Karpas-422 (cell line): ENCODE data around the gene COQ6. TPM values are rescaled to one million over a fixed set of nuclear protein-coding genes. Genes with fewer than 3 reads are reported as not detected.
"Not testable (repeated sequence)": the region's sequence is repeated elsewhere in the genome, so short reads cannot be mapped to it uniquely, and the experiment has no call there.

Source experiments
- DNase-seq: peaks from one replicate; pipeline ENCODE4 v3.0.0-alpha.2; 2015
- H2AFZ ChIP-seq: fragments of 200-600 bp; sonication (generic); 2 replicates; pipeline ENCODE4 v1.6.1; 2014; ENCODE audit warnings: antibody characterized with exemption, low read length, mixed read lengths
- H3K27ac ChIP-seq: fragments of 200-600 bp; sonication (generic); 2 replicates; pipeline ENCODE4 v1.5.1; 2014; ENCODE audit warnings: mild to moderate bottlenecking, low read length, moderate library complexity
- H3K27me3 ChIP-seq: fragments of 200-600 bp; sonication (generic); 2 replicates; pipeline ENCODE4 v1.6.1; 2014; ENCODE audit warnings: low read length, mixed read lengths
- H3K36me3 ChIP-seq: fragments of 200-600 bp; sonication (generic); 2 replicates; pipeline ENCODE4 v1.6.1; 2014; ENCODE audit warnings: low read length, mixed read lengths; ENCODE audit not compliant: insufficient read depth
- H3K4me1 ChIP-seq: fragments of 200-600 bp; sonication (generic); 2 replicates; pipeline ENCODE4 v1.6.1; 2014; ENCODE audit warnings: mild to moderate bottlenecking, low read length, mixed read lengths
- H3K4me2 ChIP-seq: fragments of 200-600 bp; sonication (generic); 2 replicates; pipeline ENCODE4 v1.6.1; 2014; ENCODE audit warnings: low read length, low read depth, mild to moderate bottlenecking; ENCODE audit not compliant: poor library complexity, severe bottlenecking
- H3K4me3 ChIP-seq: fragments of 200-600 bp; sonication (generic); 2 replicates; pipeline ENCODE4 v1.5.1; 2014; ENCODE audit warnings: mild to moderate bottlenecking, antibody characterized with exemption, low read length, mixed read lengths
- H3K79me2 ChIP-seq: fragments of 200-600 bp; sonication (generic); 2 replicates; pipeline ENCODE4 v1.6.1; 2014; ENCODE audit warnings: mild to moderate bottlenecking, low read length, mixed read lengths
- H3K9ac ChIP-seq: fragments of 200-600 bp; sonication (generic); 2 replicates; pipeline ENCODE4 v1.6.0; 2014; ENCODE audit warnings: low read length
- H3K9me2 ChIP-seq: fragments of 200-600 bp; sonication (generic), shearing (Covaris generic); replicated peaks from 2 replicates; pipeline ENCODE4 v1.6.0; 2014; ENCODE audit warnings: mild to moderate bottlenecking, low read length, moderate library complexity; ENCODE audit not compliant: insufficient read depth
- H3K9me3 ChIP-seq: fragments of 300-700, 200-600 bp; sonication (generic); 2 replicates; pipeline ENCODE4 v1.6.1; 2014; ENCODE audit warnings: low read length, mixed read lengths
- H4K20me1 ChIP-seq: fragments of 200-600 bp; sonication (generic); 2 replicates; pipeline ENCODE4 v1.6.1; 2014; ENCODE audit warnings: mild to moderate bottlenecking, antibody characterized with exemption, low read length, low read depth; ENCODE audit not compliant: insufficient read depth
- total RNA-seq: library from RNA; depleted of rRNA; stranded (reverse); fragments of >200 nt; shearing (Covaris generic); gene quantifications from 2 replicates; pipeline ENCODE4 v1.2.3, GENCODE V29; 2014; ENCODE audit warnings: low replicate concordance

COQ6 gene
- total RNA-seq, 1 experiment from 2014 or later = 45.2 TPM

- no peaks in the 10 kb centered on the region for H3K9me3 ChIP-seq
- no peak overlapping the region for H3K27ac ChIP-seq
- H3K27me3 ChIP-seq = no peaks in the 10 kb centered on the region
- H4K20me1 ChIP-seq = no peaks in the 10 kb centered on the region
- H3K4me1 ChIP-seq = no peaks in the 10 kb centered on the region
- H3K4me2 ChIP-seq = no peak overlapping the region
- H2AFZ ChIP-seq = no peak overlapping the region
- no peaks in the 10 kb centered on the region for H3K79me2 ChIP-seq
- no peaks in the 10 kb centered on the region for H3K9me2 ChIP-seq
- no peak overlapping the region for H3K4me3 ChIP-seq
- peaks cover 15% of the 10 kb centered on the region for H3K36me3 ChIP-seq
- no peak for DNase-seq
- H3K9ac ChIP-seq = no peak overlapping the region
Observed at GRCh38 chr14:73991092-73991491, 41.0 kb downstream of the COQ6 start.

DNA sequence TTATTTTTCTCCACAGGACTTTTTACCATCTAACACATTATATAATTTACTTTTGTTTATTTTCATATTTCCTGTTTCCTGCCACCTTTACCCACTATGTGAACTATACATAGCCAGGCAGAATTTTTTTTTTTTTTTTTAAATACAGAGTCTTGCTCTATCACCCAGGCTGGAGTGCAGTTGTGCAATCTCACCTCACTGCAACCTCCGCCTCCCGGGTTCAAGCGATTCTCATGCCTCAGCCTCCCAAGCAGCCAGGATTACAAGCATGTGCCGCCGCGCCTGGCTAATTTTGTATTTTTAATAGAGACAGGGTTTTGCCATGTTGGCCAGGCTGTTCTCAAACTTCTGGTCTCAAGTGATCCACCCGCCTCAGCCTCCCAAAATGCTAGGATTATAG, 44.8 kb downstream of the COQ6 start:
- not testable (repeated sequence) for H3K79me2 ChIP-seq, H3K9me3 ChIP-seq, H3K27me3 ChIP-seq, H2AFZ ChIP-seq, H3K4me3 ChIP-seq, H3K4me2 ChIP-seq, H4K20me1 ChIP-seq, H3K9me2 ChIP-seq, H3K9ac ChIP-seq, H3K4me1 ChIP-seq, H3K36me3 ChIP-seq, H3K27ac ChIP-seq, DNase-seq

GRCh38 chr14:73995977-73996378, 45.9 kb downstream of the COQ6 start:
- no peak overlapping the region for H3K4me3 ChIP-seq
- no peak overlapping the region for H2AFZ ChIP-seq
- no peaks in the 10 kb centered on the region for H3K4me1 ChIP-seq
- no peaks in the 10 kb centered on the region for H3K9me3 ChIP-seq
- no peaks in the 10 kb centered on the region for H3K79me2 ChIP-seq
- DNase-seq = no peak
- no peak overlapping the region for H3K27ac ChIP-seq
- H4K20me1 ChIP-seq = no peaks in the 10 kb centered on the region
- H3K9me2 ChIP-seq = no peaks in the 10 kb centered on the region
- H3K36me3 ChIP-seq = peaks cover 5% of the 10 kb centered on the region; the same call in 1 of the 2 replicates
- H3K4me2 ChIP-seq = no peak overlapping the region
- no peak overlapping the region for H3K9ac ChIP-seq
- no peaks in the 10 kb centered on the region for H3K27me3 ChIP-seq

GRCh38 chr14:73996731-73997107, 46.6 kb downstream of the COQ6 start:
- Histone ChIP-seq H3K4me1 (no peaks in the 10 kb centered on the region), H2AFZ (no peak overlapping the region), H3K27me3 (no peaks in the 10 kb centered on the region), H4K20me1 (no peaks in the 10 kb centered on the region), H3K9me2 (no peaks in the 10 kb centered on the region), H3K79me2 (no peaks in the 10 kb centered on the region), H3K9me3 (no peaks in the 10 kb centered on the region), H3K9ac (no peak overlapping the region), H3K4me2 (no peak overlapping the region), H3K4me3 (no peak overlapping the region), H3K36me3 (peaks cover 5% of the 10 kb centered on the region; the same call in 1 of the 2 replicates), H3K27ac (no peak overlapping the region)
- no peak for DNase-seq

DNA sequence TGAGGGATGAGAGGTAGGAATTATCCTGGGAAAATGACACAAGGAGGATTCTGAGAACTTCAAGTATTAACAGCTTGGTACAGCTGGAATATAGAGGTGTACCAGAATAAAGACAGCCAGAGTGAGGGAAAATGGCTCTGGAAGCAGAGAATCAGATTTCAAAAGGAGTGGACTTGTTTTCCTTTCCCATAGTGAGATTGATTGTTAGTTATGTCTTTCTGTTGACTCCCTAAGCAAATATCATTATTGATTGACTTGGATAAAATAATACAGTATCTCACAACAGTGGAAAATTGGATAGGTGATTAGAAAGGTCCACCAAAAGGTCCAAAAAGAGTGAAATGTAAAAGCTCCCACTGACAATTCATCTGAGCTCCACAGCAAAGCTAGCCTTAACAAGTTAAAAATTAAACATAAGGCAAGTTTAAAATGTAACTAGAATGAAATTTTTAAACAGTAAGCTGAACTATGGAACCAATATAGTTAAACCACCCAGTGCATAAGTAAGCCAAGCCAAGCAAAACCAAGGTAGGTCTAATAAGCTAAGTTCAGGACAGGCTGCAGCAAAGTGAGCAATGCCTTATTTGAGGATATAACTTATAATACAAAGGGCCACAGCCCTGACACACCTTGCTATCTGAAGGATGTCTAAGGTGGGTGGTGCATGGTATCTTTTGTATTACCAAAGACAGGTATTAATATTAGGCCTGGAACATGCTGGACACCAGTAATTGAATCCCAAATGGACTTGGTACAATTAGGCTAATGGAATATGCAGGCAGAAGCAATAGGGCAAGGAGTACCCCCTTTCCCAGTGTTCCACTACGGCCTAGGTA, 47.2 kb downstream of the COQ6 start:
- peaks cover 5% of the 10 kb centered on the region; the same call in 1 of the 2 replicates for H3K36me3 ChIP-seq
- H3K9me2 ChIP-seq = no peaks in the 10 kb centered on the region
- H3K4me2 ChIP-seq = no peak overlapping the region
- H3K9me3 ChIP-seq = no peaks in the 10 kb centered on the region
- H3K79me2 ChIP-seq = no peaks in the 10 kb centered on the region
- H4K20me1 ChIP-seq = no peaks in the 10 kb centered on the region
- no peak overlapping the region for H3K9ac ChIP-seq
- no peaks in the 10 kb centered on the region for H3K4me1 ChIP-seq
- no peak overlapping the region for H3K27ac ChIP-seq
- H3K4me3 ChIP-seq = no peak overlapping the region
- H3K27me3 ChIP-seq = no peaks in the 10 kb centered on the region
- DNase-seq = no peak
- no peak overlapping the region for H2AFZ ChIP-seq

DNA sequence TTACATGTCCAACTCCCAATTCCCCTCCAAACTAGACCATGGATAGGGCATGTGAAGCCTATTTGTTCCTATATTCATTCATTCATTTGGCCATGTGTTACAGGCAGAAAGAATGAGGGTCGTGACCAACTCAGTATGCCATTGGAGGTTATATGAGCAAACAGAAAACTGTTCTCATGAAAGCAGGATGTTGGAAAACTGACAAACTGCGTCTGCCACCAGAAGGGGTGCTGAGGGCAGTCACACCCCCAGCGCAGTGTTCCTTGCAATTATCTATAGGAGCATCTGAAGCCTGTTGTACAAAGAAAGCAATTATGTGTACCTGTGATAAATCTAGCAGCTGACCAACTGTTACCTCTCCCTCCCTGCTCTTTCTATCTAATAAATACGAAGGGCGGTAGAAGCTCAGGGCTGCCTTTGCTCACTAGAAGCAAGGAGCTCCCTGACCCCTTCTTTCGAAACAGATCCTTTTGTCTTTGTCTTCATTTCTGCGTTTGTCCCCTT, 47.9 kb downstream of the COQ6 start:
- Histone ChIP-seq H2AFZ (no peak overlapping the region), H3K79me2 (no peaks in the 10 kb centered on the region), H3K9me3 (no peaks in the 10 kb centered on the region), H3K9ac (no peak overlapping the region), H3K4me1 (no peaks in the 10 kb centered on the region), H3K36me3 (peaks cover 5% of the 10 kb centered on the region; the same call in 1 of the 2 replicates), H3K4me2 (no peak overlapping the region), H3K4me3 (no peak overlapping the region), H4K20me1 (no peaks in the 10 kb centered on the region), H3K9me2 (no peaks in the 10 kb centered on the region), H3K27me3 (no peaks in the 10 kb centered on the region), H3K27ac (no peak overlapping the region)
- no peak for DNase-seq

DNA sequence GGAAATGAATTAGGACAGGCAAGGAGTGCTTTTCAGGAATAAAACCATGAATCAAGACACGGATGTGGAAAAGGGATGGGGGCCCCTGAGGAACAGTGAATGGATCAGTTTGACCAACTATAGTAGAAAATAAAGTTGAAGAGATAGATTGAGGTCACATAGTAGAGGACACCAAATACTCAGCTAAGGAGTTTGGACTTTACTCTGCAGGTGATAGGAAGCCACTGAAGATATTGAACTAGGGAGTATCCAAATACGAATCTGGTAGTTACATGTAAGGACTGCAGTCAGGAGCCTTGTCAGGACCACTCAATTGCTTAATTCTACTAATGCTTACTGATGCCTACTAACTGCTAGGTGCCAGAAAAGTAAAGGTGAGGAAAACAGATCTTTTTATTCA, 48.6 kb downstream of the COQ6 start:
- Histone ChIP-seq H3K4me2 (no peak overlapping the region), H3K9ac (no peak overlapping the region), H2AFZ (no peak overlapping the region), H3K9me3 (no peaks in the 10 kb centered on the region), H3K36me3 (peaks cover 5% of the 10 kb centered on the region; the same call in 1 of the 2 replicates), H4K20me1 (no peaks in the 10 kb centered on the region), H3K27me3 (no peaks in the 10 kb centered on the region), H3K4me3 (no peak overlapping the region), H3K27ac (no peak overlapping the region), H3K79me2 (no peaks in the 10 kb centered on the region), H3K9me2 (no peaks in the 10 kb centered on the region), H3K4me1 (no peaks in the 10 kb centered on the region)
- no peak for DNase-seq

GRCh38 chr14:74005664-74006063, 55.6 kb downstream of the COQ6 start:
- H3K27me3 ChIP-seq, H3K9ac ChIP-seq, H4K20me1 ChIP-seq, H3K9me2 ChIP-seq, H2AFZ ChIP-seq, H3K4me2 ChIP-seq, H3K9me3 ChIP-seq, H3K79me2 ChIP-seq, H3K27ac ChIP-seq, H3K4me3 ChIP-seq, H3K4me1 ChIP-seq, DNase-seq: not testable (repeated sequence)
- peaks cover 15% of the 10 kb centered on the region; the same call in 1 of the 2 replicates for H3K36me3 ChIP-seq
